ENCODE data around the gene AOPEP.

The AOPEP gene

GRCh38 chr9:95102572-95102971, 376.1 kb downstream of the AOPEP start:
- in situ Hi-C loops (cut with MboI; ENCODE audit: low pct_unique_long_range_greater_than_20kb, low sequenced_read_pairs, unreplicated experiment), result no loop called here
- no peak for DNase-seq (ENCODE audit: low spot score)
- TF ChIP-seq CTCF (IDR thresholded peaks at IDR 0.05; ENCODE audit: extremely low read depth, insufficient read depth, missing control alignments), result no peak

DNA sequence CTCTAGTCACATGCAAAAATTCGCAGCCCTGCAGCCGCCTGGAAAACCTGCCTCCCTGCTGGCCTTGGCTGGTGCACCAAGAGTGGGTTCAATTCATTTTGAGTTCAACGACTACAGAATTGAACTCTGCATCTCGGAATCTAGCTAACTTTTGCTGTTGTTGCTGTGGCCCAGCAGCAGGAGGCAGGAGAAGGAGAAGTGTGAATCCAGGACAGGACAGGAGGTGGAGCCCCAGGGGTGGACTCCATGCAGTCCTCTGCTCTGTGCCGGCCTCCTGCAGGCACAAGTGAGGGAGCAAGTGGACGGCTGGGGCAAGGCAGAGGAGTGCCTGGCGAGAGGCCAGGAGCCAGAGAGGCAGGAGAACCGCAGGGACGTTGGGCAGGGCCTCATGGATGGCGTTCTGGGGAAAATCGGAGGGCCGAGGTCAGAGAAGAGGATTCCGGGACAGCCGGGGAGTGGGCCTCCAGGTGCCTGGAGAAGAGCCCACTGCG, 376.8 kb downstream of the AOPEP start:
- no peak for DNase-seq (ENCODE audit: low spot score)
- no peak for TF ChIP-seq CTCF (IDR thresholded peaks at IDR 0.05; ENCODE audit: extremely low read depth, insufficient read depth, missing control alignments)
- in situ Hi-C loops (cut with MboI; ENCODE audit: low pct_unique_long_range_greater_than_20kb, low sequenced_read_pairs, unreplicated experiment), result no loop called here

- TF ChIP-seq CTCF (IDR thresholded peaks at IDR 0.05; ENCODE audit: extremely low read depth, insufficient read depth, missing control alignments), result no peak
- DNase-seq (ENCODE audit: low spot score), result no peak
- in situ Hi-C loops (cut with MboI; ENCODE audit: low pct_unique_long_range_greater_than_20kb, low sequenced_read_pairs, unreplicated experiment), result no loop called here
These were observed 377.5 kb downstream of the AOPEP start for GRCh38 chr9:95103871-95104580.

DNA sequence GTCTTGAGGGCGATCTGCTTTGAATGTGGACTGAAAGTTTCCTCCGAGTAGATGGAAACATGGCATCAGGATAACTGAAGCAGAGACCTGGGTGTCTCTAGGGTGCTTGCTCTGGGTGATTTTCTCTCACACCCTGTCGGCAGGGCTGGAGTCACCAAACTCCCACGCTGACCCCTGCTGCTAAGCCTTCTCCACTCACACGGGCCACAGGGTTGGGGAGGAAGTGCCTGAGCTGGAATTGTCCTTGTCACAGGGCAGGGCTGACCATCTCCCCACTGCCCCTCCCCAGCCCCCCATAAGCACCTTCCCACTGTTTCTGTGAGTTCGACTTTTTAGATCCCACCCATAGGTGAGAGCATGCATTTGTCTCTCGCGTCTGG, 378.1 kb downstream of the AOPEP start:
- no peak for DNase-seq (ENCODE audit: low spot score)
- in situ Hi-C loops (cut with MboI; ENCODE audit: low pct_unique_long_range_greater_than_20kb, low sequenced_read_pairs, unreplicated experiment), result no loop called here
- TF ChIP-seq CTCF (IDR thresholded peaks at IDR 0.05; ENCODE audit: extremely low read depth, insufficient read depth, missing control alignments), result no peak

DNA sequence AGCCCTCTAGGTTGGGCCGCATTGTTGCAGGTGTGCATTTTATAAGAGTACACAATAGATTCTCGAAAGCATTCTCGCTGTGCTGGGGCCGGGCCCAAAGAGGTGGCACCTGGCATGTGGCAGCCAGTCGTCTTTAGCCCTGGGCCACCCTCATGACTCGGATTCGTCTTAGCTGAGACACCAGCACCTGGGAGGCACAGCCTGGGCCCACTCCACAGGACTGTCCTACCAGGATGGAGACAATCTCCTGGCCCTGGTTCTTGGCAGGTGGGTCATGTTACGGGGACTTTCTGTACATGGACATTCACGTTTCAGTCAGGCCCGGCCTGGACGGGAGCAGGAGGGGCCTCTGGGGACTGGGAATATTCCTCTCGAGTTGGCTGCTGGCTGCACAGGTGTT, 378.5 kb downstream of the AOPEP start:
- no peak for TF ChIP-seq CTCF (IDR thresholded peaks at IDR 0.05; ENCODE audit: extremely low read depth, insufficient read depth, missing control alignments)
- no peak for DNase-seq (ENCODE audit: low spot score)
- in situ Hi-C loops (cut with MboI; ENCODE audit: low pct_unique_long_range_greater_than_20kb, low sequenced_read_pairs, unreplicated experiment), result no loop called here

GRCh38 chr9:95105519-95106287, 379.2 kb downstream of the AOPEP start:
- no peak for DNase-seq (ENCODE audit: low spot score)
- in situ Hi-C loops (cut with MboI; ENCODE audit: low pct_unique_long_range_greater_than_20kb, low sequenced_read_pairs, unreplicated experiment), result no loop called here
- TF ChIP-seq CTCF (IDR thresholded peaks at IDR 0.05; ENCODE audit: extremely low read depth, insufficient read depth, missing control alignments), result no peak

Measured in GM13977 (cell line).